NCI-H446 (cell line): ENCODE measurements around the gene CTR9.
"Not testable (repeated sequence)": the region's sequence is repeated elsewhere in the genome, so short reads cannot be mapped to it uniquely, and the experiment has no call there.

ENCODE experiments used
- DNase-seq, 2 experiments: peaks; one replicate each; lab custom pipeline; 2025; lab: John Stamatoyannopoulos, UW

Gene CTR9

GRCh38 chr11:10822491-10822890 lies 71.4 kb downstream of the CTR9 start:
- DNase-seq = not testable (repeated sequence)

DNA sequence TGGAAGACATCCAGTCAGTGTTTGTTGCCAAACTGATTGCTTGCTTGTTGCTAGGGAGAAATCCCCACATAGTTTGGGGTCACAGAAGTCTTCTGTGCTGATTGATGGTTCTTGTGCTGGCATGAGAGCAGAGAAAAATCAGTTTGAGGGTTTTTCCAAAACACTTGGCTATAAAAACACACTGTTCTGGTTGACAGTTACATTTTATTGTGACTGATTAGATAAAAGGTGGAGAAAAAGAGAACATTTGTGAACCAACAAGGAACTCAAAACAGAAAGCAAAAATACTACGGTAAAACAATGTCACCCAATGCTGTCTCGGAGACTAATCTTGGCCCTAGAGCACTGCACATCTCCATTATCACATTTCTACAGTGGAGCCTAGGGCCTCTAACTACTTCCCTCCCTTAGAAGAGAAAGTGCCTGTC lies 72.1 kb downstream of the CTR9 start:
- DNase-seq = no peak

GRCh38 chr11:10824888-10825287 lies 73.8 kb downstream of the CTR9 start:
- DNase-seq = no peak

GRCh38 chr11:10828402-10828801 lies 77.4 kb downstream of the CTR9 start:
- DNase-seq = no peak

- DNase-seq = no peak
Measured at GRCh38 chr11:10829139-10829538, 78.1 kb downstream of the CTR9 start.
